ENCODE data around the gene ZNF429. TPM values are rescaled to one million over a fixed set of nuclear protein-coding genes. Genes with fewer than 3 reads are reported as not detected.
"Not testable (repeated sequence)": the region's sequence is repeated elsewhere in the genome, so short reads cannot be mapped to it uniquely, and the experiment has no call there.

The ZNF429 gene
- total RNA-seq, 1 donor from 2014 or later, result 6.5 TPM

- intact Hi-C loops (cut with micrococcal nuclease), result not testable (repeated sequence)
These were observed 7.2 kb downstream of the ZNF429 start for GRCh38 chr19:21512609-21513008.

GRCh38 chr19:21513651-21514050, 8.2 kb downstream of the ZNF429 start:
- intact Hi-C loops (cut with micrococcal nuclease), result no loop called here

GRCh38 chr19:21519488-21519887, 14.1 kb downstream of the ZNF429 start:
- intact Hi-C loops (cut with micrococcal nuclease), result no loop called here

- intact Hi-C loops (cut with micrococcal nuclease), result no loop called here
These were observed 27.5 kb downstream of the ZNF429 start for GRCh38 chr19:21532904-21533303.

GRCh38 chr19:21536741-21537290, 31.4 kb downstream of the ZNF429 start:
- intact Hi-C loops (cut with micrococcal nuclease), result not testable (repeated sequence)

GRCh38 chr19:21559444-21559843, 54.0 kb downstream of the ZNF429 start:
- intact Hi-C loops (cut with micrococcal nuclease), result no loop called here

GRCh38 chr19:21564406-21564805, 59.0 kb downstream of the ZNF429 start:
- intact Hi-C loops (cut with micrococcal nuclease), result no loop called here

- intact Hi-C loops (cut with micrococcal nuclease), result loop anchor here (5.0 kb wide), 1 partner anchor 424 kb away; the partner anchor contains the start of gene ZNF431
These were observed 60.7 kb downstream of the ZNF429 start for GRCh38 chr19:21566073-21566472.

GRCh38 chr19:21567806-21568205, 62.4 kb downstream of the ZNF429 start:
- intact Hi-C loops (cut with micrococcal nuclease), result loop anchor here (2.0 to 5.0 kb wide), 4 partner anchors 63 to 426 kb away; partner anchors contain the start of genes ZNF100, ZNF429, ZNF431 and ZNF493

GRCh38 chr19:21568816-21569493, 63.6 kb downstream of the ZNF429 start:
- intact Hi-C loops (cut with micrococcal nuclease), result loop anchor here (2.0 to 5.0 kb wide), 4 partner anchors 64 to 427 kb away; partner anchors contain the start of genes ZNF100, ZNF429, ZNF431 and ZNF493

GRCh38 chr19:21569494-21569865, 64.1 kb downstream of the ZNF429 start:
- intact Hi-C loops (cut with micrococcal nuclease), result loop anchor here (2.0 to 5.0 kb wide), 4 partner anchors 65 to 427 kb away; partner anchors contain the start of genes ZNF100, ZNF429, ZNF431 and ZNF493

- intact Hi-C loops (cut with micrococcal nuclease), result no loop called here
These were observed 65.9 kb downstream of the ZNF429 start for GRCh38 chr19:21571316-21571715.

- intact Hi-C loops (cut with micrococcal nuclease), result no loop called here
These were observed 69.2 kb downstream of the ZNF429 start for GRCh38 chr19:21574607-21575006.

GRCh38 chr19:21576481-21576880, 71.1 kb downstream of the ZNF429 start:
- intact Hi-C loops (cut with micrococcal nuclease), result no loop called here

- intact Hi-C loops (cut with micrococcal nuclease), result no loop called here
These were observed 74.7 kb downstream of the ZNF429 start for GRCh38 chr19:21580101-21580500.

GRCh38 chr19:21580818-21581217, 75.4 kb downstream of the ZNF429 start:
- intact Hi-C loops (cut with micrococcal nuclease), result no loop called here

- intact Hi-C loops (cut with micrococcal nuclease), result no loop called here
These were observed 76.3 kb downstream of the ZNF429 start for GRCh38 chr19:21581646-21582240.

GRCh38 chr19:21584537-21584936, 79.1 kb downstream of the ZNF429 start:
- intact Hi-C loops (cut with micrococcal nuclease), result no loop called here

- intact Hi-C loops (cut with micrococcal nuclease), result no loop called here
These were observed 80.0 kb downstream of the ZNF429 start for GRCh38 chr19:21585281-21585890.

- intact Hi-C loops (cut with micrococcal nuclease), result no loop called here
These were observed 81.1 kb downstream of the ZNF429 start for GRCh38 chr19:21586311-21587116.

GRCh38 chr19:21587117-21587461, 81.7 kb downstream of the ZNF429 start:
- intact Hi-C loops (cut with micrococcal nuclease), result no loop called here

All from T-helper 2 cell treated with Interferon-gamma antibody and Interleukin-4, amounts not matched to agents 100 ng/mL and 5 ng/mL, for 36 hours (primary cell).